ENCODE results near the gene AFG3L2. TPM values are rescaled to one million over a fixed set of nuclear protein-coding genes. Genes with fewer than 3 reads are reported as not detected.

AFG3L2 gene
- total RNA-seq, 1 donor from 2014 or later: 50.2 TPM

DNA sequence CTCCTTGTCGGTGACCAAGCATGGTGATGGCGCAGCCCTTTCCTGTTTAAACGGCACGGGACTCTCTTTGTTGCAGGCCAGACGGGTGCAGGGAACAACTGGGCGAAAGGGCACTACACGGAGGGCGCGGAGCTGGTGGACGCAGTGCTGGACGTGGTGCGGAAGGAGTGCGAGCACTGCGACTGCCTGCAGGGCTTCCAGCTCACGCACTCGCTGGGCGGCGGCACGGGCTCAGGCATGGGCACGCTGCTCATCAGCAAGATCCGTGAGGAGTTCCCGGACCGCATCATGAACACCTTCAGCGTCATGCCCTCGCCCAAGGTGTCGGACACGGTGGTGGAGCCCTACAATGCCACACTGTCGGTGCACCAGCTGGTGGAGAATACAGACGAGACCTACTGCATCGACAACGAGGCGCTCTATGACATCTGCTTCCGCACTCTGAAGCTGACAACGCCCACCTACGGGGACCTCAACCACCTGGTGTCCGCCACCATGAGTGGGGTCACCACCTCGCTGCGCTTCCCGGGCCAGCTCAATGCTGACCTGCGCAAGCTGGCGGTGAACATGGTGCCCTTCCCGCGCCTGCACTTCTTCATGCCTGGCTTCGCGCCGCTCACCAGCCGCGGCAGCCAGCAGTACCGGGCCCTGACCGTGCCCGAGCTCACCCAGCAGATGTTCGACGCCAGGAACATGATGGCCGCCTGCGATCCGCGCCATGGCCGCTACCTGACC lies 51.9 kb downstream of the AFG3L2 start:
- DNase-seq (ENCODE audit: low read depth): no peak
- no peaks in the 10 kb centered on the region for H3K27me3 ChIP-seq (ENCODE audit: control insufficient read depth, insufficient read depth, low read length)
- TF ChIP-seq, protein P1, sequence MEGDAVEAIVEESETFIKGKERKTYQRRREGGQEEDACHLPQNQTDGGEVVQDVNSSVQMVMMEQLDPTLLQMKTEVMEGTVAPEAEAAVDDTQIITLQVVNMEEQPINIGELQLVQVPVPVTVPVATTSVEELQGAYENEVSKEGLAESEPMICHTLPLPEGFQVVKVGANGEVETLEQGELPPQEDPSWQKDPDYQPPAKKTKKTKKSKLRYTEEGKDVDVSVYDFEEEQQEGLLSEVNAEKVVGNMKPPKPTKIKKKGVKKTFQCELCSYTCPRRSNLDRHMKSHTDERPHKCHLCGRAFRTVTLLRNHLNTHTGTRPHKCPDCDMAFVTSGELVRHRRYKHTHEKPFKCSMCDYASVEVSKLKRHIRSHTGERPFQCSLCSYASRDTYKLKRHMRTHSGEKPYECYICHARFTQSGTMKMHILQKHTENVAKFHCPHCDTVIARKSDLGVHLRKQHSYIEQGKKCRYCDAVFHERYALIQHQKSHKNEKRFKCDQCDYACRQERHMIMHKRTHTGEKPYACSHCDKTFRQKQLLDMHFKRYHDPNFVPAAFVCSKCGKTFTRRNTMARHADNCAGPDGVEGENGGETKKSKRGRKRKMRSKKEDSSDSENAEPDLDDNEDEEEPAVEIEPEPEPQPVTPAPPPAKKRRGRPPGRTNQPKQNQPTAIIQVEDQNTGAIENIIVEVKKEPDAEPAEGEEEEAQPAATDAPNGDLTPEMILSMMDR (IDR thresholded peaks at IDR 0.05; ENCODE audit: insufficient read depth, low read length, poor library complexity, severe bottlenecking): no peak
- peaks cover 7% of the 10 kb centered on the region for H3K36me3 ChIP-seq (ENCODE audit: control insufficient read depth, insufficient read depth, low read length)
- no peak overlapping the region for H3K4me3 ChIP-seq (ENCODE audit: low read depth, low read length)

- Histone ChIP-seq H3K36me3 (ENCODE audit: control insufficient read depth, insufficient read depth, low read length) (peaks cover 2% of the 10 kb centered on the region), H3K4me3 (ENCODE audit: low read depth, low read length) (no peak overlapping the region), H3K27me3 (ENCODE audit: control insufficient read depth, insufficient read depth, low read length) (no peaks in the 10 kb centered on the region)
- TF ChIP-seq, protein P1 (IDR thresholded peaks at IDR 0.05; ENCODE audit: insufficient read depth, low read length, poor library complexity, severe bottlenecking): no peak
- no peak for DNase-seq (ENCODE audit: low read depth)
Measured at GRCh38 chr18:12321333-12321732, 55.7 kb downstream of the AFG3L2 start.

DNA sequence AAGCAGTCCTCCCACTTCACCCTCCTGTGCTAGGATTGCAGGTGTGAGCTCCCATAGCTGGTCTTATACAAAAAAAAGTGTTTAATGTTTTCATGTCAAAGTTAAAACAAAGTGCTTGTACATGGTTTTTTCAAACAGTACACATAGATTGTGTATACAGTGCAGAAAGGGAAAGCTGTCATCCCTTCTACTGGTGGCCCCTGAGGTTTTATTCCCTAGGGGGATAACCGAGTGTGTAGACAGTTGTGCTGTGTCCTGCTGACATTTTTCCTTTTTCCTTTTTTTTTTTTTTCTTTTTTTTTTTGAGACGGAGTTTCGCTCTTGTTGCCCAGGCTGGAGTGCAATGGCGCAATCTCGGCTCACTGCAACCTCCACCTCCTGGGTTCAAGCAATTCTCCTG lies 58.2 kb downstream of the AFG3L2 start:
- TF ChIP-seq, protein P1 (IDR thresholded peaks at IDR 0.05; ENCODE audit: insufficient read depth, low read length, poor library complexity, severe bottlenecking): no peak
- no peak for DNase-seq (ENCODE audit: low read depth)
- no peaks in the 10 kb centered on the region for H3K27me3 ChIP-seq (ENCODE audit: control insufficient read depth, insufficient read depth, low read length)
- no peak overlapping the region for H3K4me3 ChIP-seq (ENCODE audit: low read depth, low read length)
- no peaks in the 10 kb centered on the region for H3K36me3 ChIP-seq (ENCODE audit: control insufficient read depth, insufficient read depth, low read length)

DNA sequence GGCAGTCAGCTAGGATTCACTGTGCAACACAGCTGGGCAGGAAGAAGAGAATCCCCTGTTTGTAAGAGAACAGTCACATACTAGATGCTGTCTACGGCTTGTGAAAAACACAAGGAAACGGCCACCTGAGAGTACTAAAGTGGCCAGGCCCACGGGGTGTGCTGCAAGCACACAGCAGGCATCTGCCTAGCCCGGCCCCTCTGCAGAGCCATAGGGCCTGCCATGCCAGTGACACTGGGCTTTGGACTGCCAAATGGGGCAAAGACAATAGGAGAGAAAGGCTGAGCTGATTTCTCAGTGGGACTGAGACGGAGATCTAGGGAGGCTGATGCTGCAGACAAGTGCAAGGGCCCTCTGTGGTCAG lies 58.7 kb downstream of the AFG3L2 start:
- TF ChIP-seq, protein P1 (IDR thresholded peaks at IDR 0.05; ENCODE audit: insufficient read depth, low read length, poor library complexity, severe bottlenecking): no peak
- no peak for DNase-seq (ENCODE audit: low read depth)
- Histone ChIP-seq H3K27me3 (ENCODE audit: control insufficient read depth, insufficient read depth, low read length) (no peaks in the 10 kb centered on the region), H3K36me3 (ENCODE audit: control insufficient read depth, insufficient read depth, low read length) (no peaks in the 10 kb centered on the region), H3K4me3 (ENCODE audit: low read depth, low read length) (no peak overlapping the region)

GRCh38 chr18:12317664-12318333 lies 59.2 kb downstream of the AFG3L2 start:
- DNase-seq (ENCODE audit: low read depth): no peak
- TF ChIP-seq, protein P1 (IDR thresholded peaks at IDR 0.05; ENCODE audit: insufficient read depth, low read length, poor library complexity, severe bottlenecking): no peak
- no peaks in the 10 kb centered on the region for H3K36me3 ChIP-seq (ENCODE audit: control insufficient read depth, insufficient read depth, low read length)
- no peaks in the 10 kb centered on the region for H3K27me3 ChIP-seq (ENCODE audit: control insufficient read depth, insufficient read depth, low read length)
- no peak overlapping the region for H3K4me3 ChIP-seq (ENCODE audit: low read depth, low read length)

All from kidney epithelial cell (primary cell).